Measurements from ENCODE around the gene RCCD1.

RCCD1 gene

GRCh38 chr15:90966262-90966661, 11.6 kb downstream of the RCCD1 start:
- no peak for DNase-seq (ENCODE audit: low read depth in 2 of 2)

- no peak for DNase-seq (ENCODE audit: low read depth in 2 of 2)
Observed at GRCh38 chr15:90967206-90967605, 12.5 kb downstream of the RCCD1 start.

- DNase-seq (ENCODE audit: low read depth in 2 of 2), result no peak
Observed at GRCh38 chr15:90968434-90968833, 13.8 kb downstream of the RCCD1 start.

GRCh38 chr15:90970274-90970673, 15.6 kb downstream of the RCCD1 start:
- DNase-seq (ENCODE audit: low read depth in 2 of 2), result no peak

GRCh38 chr15:90972133-90972532, 17.4 kb downstream of the RCCD1 start:
- DNase-seq (ENCODE audit: low read depth in 2 of 2), result no peak

- DNase-seq (ENCODE audit: low read depth in 2 of 2), result no peak
Observed at GRCh38 chr15:90974216-90974615, 19.5 kb downstream of the RCCD1 start.

- no peak for DNase-seq (ENCODE audit: low read depth in 2 of 2)
Observed at GRCh38 chr15:90979582-90979981, 24.9 kb downstream of the RCCD1 start.

GRCh38 chr15:90981681-90982080, 27.0 kb downstream of the RCCD1 start:
- DNase-seq (ENCODE audit: low read depth in 2 of 2), result no peak

GRCh38 chr15:90982135-90982534, 27.5 kb downstream of the RCCD1 start:
- DNase-seq (ENCODE audit: low read depth in 2 of 2), result no peak

GRCh38 chr15:90986790-90987507, 32.3 kb downstream of the RCCD1 start:
- no peak for DNase-seq (ENCODE audit: low read depth in 2 of 2)

- no peak for DNase-seq (ENCODE audit: low read depth in 2 of 2)
Observed at GRCh38 chr15:90987561-90988141, 33.0 kb downstream of the RCCD1 start.

GRCh38 chr15:90988296-90988695, 33.6 kb downstream of the RCCD1 start:
- DNase-seq (ENCODE audit: low read depth in 2 of 2), result no peak

- no peak for DNase-seq (ENCODE audit: low read depth in 2 of 2)
Observed at GRCh38 chr15:90989040-90989768, 34.5 kb downstream of the RCCD1 start.

GRCh38 chr15:90990446-90990845, 35.8 kb downstream of the RCCD1 start:
- DNase-seq (ENCODE audit: low read depth in 2 of 2), result no peak

- DNase-seq (ENCODE audit: low read depth in 2 of 2), result no peak
Observed at GRCh38 chr15:90991587-90992285, 37.1 kb downstream of the RCCD1 start.

GRCh38 chr15:90994059-90994416, 39.4 kb downstream of the RCCD1 start:
- peak in 1 of 2 donors; percentile 3 for DNase-seq (ENCODE audit: low read depth in 2 of 2)

GRCh38 chr15:90994417-90995311, 40.0 kb downstream of the RCCD1 start, which contains the start of gene PRC1:
Gene PRC1, minus strand, starts transcription at chr15:90994535. Its CDS starts 118 bp downstream, at chr15:90994417.
- peak; percentile 92 to 96 for DNase-seq (ENCODE audit: low read depth in 2 of 2)

GRCh38 chr15:90998737-90999136, 44.1 kb downstream of the RCCD1 start:
- DNase-seq (ENCODE audit: low read depth in 2 of 2), result no peak

- no peak for DNase-seq (ENCODE audit: low read depth in 2 of 2)
Observed at GRCh38 chr15:91001209-91001608, 46.5 kb downstream of the RCCD1 start.

- no peak for DNase-seq (ENCODE audit: low read depth in 2 of 2)
Observed at GRCh38 chr15:91007266-91007665, 52.6 kb downstream of the RCCD1 start.
